Epithelial cell of prostate (primary cell): Measurements from ENCODE around the gene TRIP13.

Experiments
- DNase-seq: peaks from one replicate; pipeline ENCODE4 v3.0.0-alpha.2; 2011; ENCODE audit warnings: low read depth, low spot score
- H3K27ac ChIP-seq: fragments of 450-650 bp; 2 replicates; pipeline ENCODE4 v1.5.1; 2017; ENCODE audit warnings: mild to moderate bottlenecking

TRIP13 gene

DNA sequence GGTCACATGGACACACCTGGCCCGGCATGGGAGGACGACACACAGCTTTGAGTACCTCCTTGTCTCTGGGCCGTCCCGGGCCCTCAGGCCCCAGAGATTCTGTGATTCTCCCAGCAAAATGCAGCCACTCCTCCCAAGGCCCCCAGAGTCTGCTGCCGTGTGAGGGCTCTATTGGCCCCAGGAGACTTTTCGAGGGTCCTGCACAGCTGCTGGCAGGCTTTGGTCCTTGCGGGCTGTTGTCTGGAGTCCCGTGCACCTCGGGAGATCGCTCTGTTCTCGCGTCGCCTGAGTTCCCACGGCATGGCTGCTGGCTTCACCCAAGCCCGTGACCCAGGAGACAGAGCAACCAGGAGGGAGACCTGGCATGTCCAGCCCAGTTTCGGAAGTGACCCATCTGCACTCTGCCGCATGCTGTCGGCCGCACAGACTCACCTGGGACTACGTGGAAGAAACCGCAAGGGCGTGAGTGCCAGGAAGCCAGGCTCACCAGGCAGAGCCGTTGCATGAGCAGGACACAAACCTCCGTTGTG is 69.1 kb downstream of the TRIP13 start:
- no peak overlapping the region for H3K27ac ChIP-seq
- DNase-seq, result no peak

DNA sequence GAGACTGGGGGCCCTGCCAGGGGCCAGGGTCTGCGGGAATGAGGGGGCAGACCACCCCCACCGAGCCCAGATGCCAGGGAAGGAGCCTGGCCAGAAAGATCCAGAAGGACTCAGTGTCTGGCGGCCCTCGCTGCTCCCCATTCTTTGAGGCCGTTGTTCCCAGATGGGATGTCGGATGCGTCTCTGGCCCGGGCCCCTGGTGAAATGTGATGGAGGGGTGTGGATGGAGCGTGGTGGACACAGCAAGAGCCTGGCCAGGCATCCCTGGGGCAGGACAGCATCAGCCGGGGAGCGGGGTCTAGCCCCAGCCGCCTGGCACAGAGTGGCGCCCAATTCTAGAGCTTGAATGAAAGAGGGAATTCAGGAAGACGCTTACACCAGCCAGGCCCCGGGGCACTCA is 69.7 kb downstream of the TRIP13 start:
- H3K27ac ChIP-seq, result no peak overlapping the region
- no peak for DNase-seq

DNA sequence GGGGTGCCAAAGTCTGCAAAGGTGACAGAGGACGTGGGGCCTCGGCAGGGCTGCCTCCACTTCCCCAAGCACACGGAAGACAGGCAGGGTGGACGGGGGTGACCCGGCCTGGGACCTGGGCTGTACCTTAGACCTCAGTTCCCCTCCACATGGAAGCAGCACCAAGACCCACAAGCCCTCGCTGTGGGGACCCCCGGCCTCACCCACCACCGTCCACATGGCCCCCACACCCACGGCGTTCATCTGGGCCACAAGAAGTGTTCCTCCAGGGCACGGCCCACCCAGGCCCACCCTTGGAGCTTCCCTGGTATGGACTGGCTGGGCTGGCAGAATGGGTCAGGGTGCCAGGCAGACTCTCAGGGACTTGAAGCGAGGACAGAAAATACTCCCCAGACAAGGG is 70.1 kb downstream of the TRIP13 start:
- no peak overlapping the region for H3K27ac ChIP-seq
- no peak for DNase-seq

DNA sequence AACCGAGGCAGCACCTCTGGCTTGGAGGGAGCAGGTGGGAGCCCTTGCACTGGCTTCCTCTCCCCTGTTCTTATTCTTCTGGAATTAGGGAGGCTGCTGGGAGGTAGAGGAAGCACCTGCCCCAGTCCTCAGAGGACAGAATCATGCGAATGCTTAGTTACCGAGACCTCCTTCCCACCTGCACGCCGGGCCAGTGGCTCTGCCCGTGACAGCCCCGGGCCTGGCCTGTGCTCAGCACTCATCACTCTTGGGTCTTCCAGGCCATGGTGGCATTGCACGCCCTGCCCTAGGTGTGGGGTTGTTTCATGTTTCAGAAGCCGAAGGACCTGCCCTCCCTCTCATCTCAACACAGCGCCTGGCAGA is 70.6 kb downstream of the TRIP13 start:
- DNase-seq, result no peak
- H3K27ac ChIP-seq, result no peak overlapping the region

DNA sequence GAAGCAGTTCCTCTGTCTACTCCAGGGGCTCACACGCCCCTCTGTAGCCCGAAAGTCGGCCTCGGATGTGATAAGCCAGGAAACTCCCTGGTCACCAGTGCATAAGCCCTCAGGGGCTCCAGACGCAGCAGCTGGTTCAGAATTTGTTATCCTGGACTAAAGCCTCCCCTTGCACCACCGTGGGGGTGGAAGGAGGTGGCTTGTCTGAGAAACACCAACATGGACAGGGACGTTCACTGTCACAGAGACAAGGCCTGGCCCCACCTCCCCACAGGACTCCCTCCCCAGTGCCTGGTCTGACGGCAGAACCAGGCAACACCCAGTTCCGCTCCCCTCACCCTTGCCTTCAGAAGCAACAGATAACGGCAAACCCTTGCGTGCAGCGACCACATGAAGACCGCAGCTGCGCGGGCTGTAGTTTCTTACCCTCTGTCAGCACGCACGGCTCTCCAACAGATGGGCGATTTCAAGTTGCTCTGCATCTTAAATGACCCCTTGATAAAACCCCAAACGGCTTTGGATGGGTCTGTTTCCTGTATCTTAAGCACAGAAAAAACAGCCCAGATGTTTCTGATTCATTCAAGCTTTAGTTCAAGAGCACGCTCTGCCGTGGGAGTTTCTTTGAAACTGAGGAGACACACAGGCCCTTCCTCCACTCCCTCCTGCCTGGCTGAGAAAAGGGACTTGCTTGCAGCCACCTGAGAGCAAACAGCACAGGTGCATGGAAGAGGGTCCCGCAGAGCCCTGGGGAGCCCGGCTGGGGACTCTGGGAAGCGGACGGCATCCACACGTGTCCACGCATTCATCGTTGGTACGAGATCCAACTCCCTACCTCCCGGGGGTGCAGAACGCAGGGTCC is 71.2 kb downstream of the TRIP13 start:
- DNase-seq, result no peak
- H3K27ac ChIP-seq, result no peak overlapping the region

DNA sequence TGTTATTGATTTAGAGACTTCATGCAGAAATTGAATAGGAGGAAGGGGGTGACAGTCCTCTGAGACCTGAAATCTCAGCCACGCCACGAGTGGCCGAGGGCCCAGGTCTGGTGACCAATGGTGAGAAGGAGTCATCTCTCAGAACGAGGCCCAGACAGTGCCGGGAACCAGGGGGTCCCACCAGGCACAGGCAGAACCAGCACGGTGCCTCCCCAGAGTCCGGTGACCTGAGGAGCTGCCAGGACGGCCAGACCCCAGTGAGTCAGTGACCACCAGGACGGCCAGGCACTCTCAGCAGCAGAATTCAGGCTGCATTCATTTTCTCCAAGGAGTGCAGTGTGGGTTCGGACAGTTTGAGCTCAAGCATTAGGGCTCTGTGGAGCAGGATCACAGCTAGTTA is 72.1 kb downstream of the TRIP13 start:
- DNase-seq, result no peak
- no peak overlapping the region for H3K27ac ChIP-seq

DNA sequence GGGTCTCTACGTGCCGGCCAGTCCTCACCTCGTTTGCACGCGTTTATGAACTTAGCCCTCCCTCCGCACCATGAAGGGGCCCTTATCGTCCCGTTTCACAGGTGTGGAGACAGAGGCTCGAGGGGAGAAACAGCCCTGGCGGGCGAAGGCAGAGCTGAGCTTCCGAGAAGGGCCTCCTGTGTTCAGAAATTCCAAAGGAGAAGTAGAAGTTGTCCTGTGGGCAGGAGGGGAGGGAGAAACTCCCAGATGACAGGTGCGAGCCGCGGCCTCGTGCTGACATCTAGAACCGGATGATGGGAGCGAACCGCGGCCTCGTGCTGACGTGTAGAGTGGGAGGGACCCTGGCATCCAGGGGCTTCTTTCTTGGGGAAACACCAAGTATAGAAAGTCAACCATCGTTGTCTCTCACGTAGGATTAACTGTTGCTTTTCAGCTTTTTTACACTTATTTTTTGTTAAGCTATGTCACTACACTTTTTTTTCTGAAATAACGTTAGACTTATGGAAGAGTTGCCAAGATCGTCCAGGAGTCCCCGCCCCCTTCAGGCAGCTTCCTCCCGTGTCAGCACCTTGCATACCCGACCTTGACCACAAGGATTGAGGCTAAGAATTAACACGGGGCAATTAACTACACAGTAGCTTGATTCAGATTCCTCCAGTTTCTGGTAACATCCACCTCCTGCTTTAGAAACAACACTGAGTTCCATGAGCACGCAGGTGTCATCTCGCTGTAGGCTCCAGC is 73.1 kb downstream of the TRIP13 start:
- no peak for DNase-seq

DNA sequence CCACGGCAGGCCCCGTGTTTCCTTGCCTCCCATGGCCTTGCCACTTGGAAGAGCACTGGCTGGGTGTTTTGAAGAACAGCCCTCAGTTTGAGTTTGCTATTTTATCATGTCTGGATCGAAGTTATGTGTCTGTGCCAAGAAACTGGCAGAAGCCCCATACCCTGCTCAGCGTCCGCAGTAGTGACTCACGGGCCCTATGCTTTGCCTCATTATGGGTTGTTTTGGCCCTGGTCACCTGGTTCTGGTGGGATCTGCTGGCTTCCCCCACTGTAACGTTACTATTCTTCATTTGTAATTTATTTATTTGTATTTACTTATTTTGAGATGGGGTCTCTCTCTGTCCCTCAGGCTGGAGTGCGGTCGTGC is 73.6 kb downstream of the TRIP13 start:
- no peak overlapping the region for H3K27ac ChIP-seq
- DNase-seq, result no peak

More for the DNA sequence above, 73.1 kb downstream of the TRIP13 start:
- no peak overlapping the region for H3K27ac ChIP-seq

DNA sequence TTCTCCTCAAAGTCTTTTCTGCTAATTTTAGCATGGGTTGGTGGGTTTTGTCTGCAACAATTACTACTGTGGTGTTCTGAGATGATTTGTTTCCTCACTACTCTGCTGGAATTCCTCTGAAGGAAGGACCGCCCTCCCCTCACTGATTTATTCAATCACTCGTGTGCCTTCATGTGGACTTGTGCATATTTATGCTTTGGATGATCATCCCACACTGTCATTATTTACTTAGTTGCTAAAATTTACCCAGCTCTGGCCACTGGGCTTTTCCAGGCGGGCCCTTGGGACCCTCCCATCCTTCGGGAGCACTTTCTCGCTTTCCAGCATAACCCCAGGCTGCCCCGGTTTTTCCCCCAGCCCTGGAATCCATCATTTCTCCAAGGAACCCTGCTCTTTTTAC is 74.3 kb downstream of the TRIP13 start:
- no peak for DNase-seq
- no peak overlapping the region for H3K27ac ChIP-seq
